D721Med (cell line): ENCODE measurements around the gene LGALS9.

Source experiments
- DNase-seq: peaks from one replicate; pipeline ENCODE4 v3.0.0; 2011; ENCODE audit warnings: low spot score; ENCODE audit not compliant: insufficient read length
- FAIRE-seq: peaks from 2 replicates; lab custom pipeline; 2011; peaks lifted over from hg19 to GRCh38; lab: Jason Lieb, UNC
- CTCF ChIP-seq: IDR thresholded peaks from 2 replicates; pipeline ENCODE4 v1.5.1; 2012; ENCODE audit warnings: mild to moderate bottlenecking, control low read depth; ENCODE audit not compliant: insufficient read depth; ENCODE audit errors: missing control alignments

The LGALS9 gene

GRCh38 chr17:27603421-27603770 lies 27.6 kb upstream of the LGALS9 start:
- TF ChIP-seq CTCF: no peak
- FAIRE-seq (no peak), DNase-seq (no peak)

- no peak for TF ChIP-seq CTCF
- DNase-seq (no peak), FAIRE-seq (no peak)
Observed at GRCh38 chr17:27603880-27604794, 26.9 kb upstream of the LGALS9 start.

GRCh38 chr17:27605409-27605808 lies 25.6 kb upstream of the LGALS9 start:
- FAIRE-seq (no peak), DNase-seq (no peak)
- no peak for TF ChIP-seq CTCF

- no peak for FAIRE-seq
- no peak for DNase-seq
- TF ChIP-seq CTCF: no peak
Observed at GRCh38 chr17:27607521-27608091, 23.4 kb upstream of the LGALS9 start.

GRCh38 chr17:27608328-27609230 lies 22.4 kb upstream of the LGALS9 start:
- TF ChIP-seq CTCF: no peak
- DNase-seq (no peak), FAIRE-seq (no peak)

GRCh38 chr17:27609611-27610303 lies 21.2 kb upstream of the LGALS9 start:
- peak; percentile 60 for TF ChIP-seq CTCF
- DNase-seq (no peak), FAIRE-seq (no peak)
